WI38 (cell line): ENCODE data around the gene KIAA1958.

Source experiments
- H3K4me3 ChIP-seq: 2 replicates; pipeline ENCODE4 v1.5.1; 2011; ENCODE audit warnings: low read depth, mild to moderate bottlenecking, control low read depth, low read length
- CTCF ChIP-seq: IDR thresholded peaks from 2 replicates; pipeline ENCODE4 v1.5.1; 2012; ENCODE audit warnings: low read depth, mild to moderate bottlenecking, control low read depth, low read length

Gene KIAA1958

GRCh38 chr9:112475318-112475717 is 11.3 kb upstream of the KIAA1958 start:
- H3K4me3 ChIP-seq, result no peak overlapping the region
- no peak for TF ChIP-seq CTCF

GRCh38 chr9:112477330-112477729 is 9.3 kb upstream of the KIAA1958 start:
- H3K4me3 ChIP-seq, result no peak overlapping the region
- no peak for TF ChIP-seq CTCF

- H3K4me3 ChIP-seq, result no peak overlapping the region
- no peak for TF ChIP-seq CTCF
Observed at GRCh38 chr9:112479221-112479620, 7.4 kb upstream of the KIAA1958 start.

GRCh38 chr9:112484607-112485006 is 2.0 kb upstream of the KIAA1958 start:
- TF ChIP-seq CTCF, result no peak
- no peak overlapping the region for H3K4me3 ChIP-seq

- no peak for TF ChIP-seq CTCF
- peak overlapping the region; percentile 76 for H3K4me3 ChIP-seq
Observed at GRCh38 chr9:112485574-112485973, 1.1 kb upstream of the KIAA1958 start.

GRCh38 chr9:112487008-112487798 is 576 bp downstream of the KIAA1958 start:
- peak overlapping the region; percentile 76 for H3K4me3 ChIP-seq
- TF ChIP-seq CTCF, result no peak

GRCh38 chr9:112487799-112488340 is 1.2 kb downstream of the KIAA1958 start:
- no peak for TF ChIP-seq CTCF
- peak overlapping the region; percentile 76 for H3K4me3 ChIP-seq
